Measurements from ENCODE around the gene HPCAL1.

The HPCAL1 gene

DNA sequence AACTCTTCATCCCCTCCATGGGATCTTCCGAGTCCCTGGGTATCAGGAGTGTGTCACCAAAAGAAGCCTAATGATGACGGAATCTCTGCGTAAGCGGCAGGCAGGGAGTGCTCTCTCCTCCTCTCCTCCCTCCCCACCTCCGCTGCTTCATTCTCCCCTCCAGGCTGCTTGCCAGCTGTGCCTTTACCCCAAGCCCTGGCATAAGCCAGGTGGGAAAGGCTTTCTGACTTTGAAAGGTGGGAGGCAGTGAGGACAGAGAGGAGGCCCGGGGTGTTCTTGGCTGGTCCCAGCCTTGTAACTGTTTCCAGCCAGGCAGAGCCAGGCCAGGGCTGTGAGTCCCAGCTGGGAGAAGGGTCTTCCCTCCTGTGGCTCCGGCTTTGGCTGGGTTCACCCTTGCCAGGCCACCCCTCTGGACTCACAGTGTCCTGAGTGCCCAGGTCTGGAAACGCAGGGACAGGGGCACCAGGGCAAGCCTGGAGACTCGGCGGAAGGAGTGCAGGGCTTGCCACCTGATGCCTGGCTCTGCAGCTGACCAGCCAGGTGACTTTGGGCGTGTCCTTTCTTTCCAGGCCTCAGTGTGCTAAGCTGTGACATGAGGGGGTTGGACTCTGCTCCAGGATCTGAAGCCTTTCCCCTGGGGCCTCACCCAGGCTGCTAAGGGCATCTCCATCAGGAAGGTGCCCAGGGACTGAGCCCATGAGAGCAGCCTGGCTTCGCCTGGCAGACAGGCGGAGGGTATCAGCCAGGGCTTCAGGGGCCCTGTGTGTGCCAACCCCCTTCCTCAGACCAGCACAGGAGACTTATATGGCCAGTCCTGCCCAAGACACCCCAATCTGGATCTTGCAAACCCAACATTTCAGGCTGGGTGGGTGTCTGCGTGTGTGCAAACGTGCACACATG, 32.7 kb upstream of the HPCAL1 start:
- DNase-seq, result no peak

DNA sequence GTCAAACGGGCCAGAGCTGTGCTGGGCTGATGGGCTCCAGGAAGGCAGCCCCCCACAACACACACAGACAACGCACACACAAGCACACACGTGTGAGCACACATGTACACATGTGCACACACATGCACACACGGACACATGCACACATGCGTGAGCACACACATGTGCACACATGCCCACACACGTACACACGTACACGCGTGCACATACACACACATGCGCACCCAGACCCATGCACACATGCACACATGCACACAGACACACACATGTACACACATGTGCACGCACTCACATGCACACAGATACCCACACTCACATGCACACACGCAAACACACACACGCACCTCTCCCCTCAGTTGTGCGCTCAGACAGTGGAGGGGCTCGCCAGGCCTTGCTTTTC, 31.2 kb upstream of the HPCAL1 start:
- no peak for DNase-seq

- no peak for DNase-seq
These were observed 30.8 kb upstream of the HPCAL1 start for GRCh38 chr2:10271946-10272345.

DNA sequence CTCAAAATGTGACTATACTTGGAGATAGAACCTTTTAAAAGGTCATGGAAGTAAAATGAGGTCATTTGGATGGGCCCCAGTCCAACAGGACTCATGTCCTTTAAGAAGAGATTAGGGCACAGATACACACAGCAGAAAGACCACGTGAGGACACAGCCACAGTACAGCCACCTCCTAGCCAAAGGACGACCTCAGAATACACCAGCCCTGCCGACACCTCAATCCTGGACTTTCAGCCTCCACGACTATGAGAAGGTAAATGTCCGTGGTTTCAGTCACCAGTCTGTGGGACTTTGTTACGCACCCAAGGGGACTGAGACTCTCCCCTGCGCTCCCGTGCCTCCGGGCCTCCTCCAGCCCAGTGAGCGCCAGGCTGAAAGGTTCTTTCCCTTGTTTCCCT, 30.2 kb upstream of the HPCAL1 start:
- DNase-seq, result no peak

- DNase-seq, result no peak
These were observed 29.2 kb upstream of the HPCAL1 start for GRCh38 chr2:10273215-10274175.

DNA sequence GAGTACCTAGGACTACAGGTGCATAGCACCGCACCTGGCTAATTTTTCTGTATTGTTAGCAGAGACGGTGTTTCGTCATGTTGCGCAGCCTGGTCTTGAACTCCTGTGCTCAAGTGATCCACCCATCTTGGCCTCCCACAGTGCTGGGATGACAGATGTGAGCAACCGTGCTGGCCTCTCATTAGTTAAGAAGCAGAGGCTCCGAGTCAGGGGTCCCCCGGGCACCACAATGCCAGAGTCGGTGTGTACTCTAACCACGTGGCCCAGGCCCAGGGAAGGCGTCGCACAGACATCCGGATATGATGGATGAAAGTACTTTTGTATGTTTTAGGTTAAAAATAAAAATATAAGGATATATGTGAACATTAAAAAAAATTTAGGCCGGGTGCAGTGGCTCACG, 28.3 kb upstream of the HPCAL1 start:
- DNase-seq, result no peak

- DNase-seq, result no peak
These were observed 27.5 kb upstream of the HPCAL1 start for GRCh38 chr2:10274983-10275802.

DNA sequence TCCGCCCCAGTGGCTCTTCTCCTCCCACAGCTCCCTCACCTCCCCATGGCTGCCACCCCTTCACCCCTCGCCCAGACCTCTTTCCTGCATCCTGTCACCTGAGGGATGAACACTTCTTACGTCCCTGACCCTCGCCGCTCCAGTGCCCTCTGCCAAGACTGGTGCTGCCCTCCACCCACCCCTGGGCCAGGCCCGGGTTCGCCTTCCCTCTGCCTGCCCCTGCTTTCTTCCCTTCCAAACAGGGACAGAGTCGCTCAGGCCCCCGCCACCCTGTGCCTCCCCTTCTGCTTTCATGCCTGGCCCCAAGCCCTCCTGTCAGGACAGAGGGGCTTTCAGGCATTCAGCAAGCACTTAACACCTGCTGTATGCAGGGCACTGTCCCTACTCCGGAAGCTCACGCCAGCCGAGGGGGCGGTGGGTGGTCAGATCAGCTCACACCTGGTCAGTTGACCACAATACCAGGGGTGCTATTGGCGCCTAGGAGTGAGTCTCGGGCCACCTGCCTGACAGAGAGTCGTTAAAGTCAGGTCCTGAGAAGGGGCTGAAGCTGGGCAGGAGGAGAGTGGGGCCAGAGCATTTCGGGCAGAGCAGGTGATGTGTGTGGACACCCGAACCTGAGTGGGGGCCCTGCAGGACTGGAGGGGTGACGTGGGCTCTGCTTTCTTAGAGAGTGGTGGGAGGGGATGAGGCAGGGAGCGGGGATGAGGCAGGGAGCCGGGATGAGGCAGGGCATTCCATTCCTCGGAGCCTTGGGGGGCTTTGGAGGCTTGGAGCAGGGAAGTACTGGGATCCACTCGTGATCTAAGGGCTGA, 26.0 kb upstream of the HPCAL1 start:
- DNase-seq, result no peak

- DNase-seq, result no peak
These were observed 25.2 kb upstream of the HPCAL1 start for GRCh38 chr2:10277293-10278028.

- peak; percentile 88 for DNase-seq
These were observed 24.5 kb upstream of the HPCAL1 start for GRCh38 chr2:10278029-10278762.

DNA sequence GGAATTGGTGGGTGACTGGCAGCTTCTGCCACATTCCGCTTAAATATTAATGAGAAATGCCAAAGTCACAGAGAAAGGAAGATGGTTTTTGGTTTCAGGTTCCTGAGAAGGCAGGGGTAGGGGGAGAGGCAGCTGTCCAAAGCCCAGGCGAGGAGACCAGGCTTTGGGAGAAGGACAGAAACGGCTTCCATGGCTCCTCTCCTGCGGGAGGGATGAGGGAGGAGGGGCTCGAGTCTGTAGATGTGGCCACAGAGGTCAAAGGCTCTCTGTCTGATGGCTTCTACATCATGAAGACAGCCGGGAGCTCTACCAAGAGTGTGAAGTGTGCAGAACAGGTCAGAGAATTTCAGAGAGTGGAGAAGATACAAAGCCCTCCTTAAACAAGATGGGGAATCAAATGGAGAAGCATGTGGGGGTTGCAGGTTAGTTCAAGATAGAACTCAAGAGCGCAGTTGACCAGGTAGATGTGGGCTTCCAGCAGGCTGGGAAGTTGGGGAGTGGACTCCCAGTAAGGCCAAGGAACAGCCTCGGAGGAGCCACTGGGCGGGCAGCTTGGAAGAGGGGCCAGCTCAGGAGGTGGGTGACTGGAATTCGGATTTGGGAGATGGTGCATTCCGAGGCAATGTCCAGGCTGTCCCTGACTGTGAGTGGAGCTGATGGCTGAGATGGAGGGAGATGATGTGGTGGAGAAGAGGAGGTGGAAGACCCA, 23.8 kb upstream of the HPCAL1 start:
- DNase-seq, result no peak

DNA sequence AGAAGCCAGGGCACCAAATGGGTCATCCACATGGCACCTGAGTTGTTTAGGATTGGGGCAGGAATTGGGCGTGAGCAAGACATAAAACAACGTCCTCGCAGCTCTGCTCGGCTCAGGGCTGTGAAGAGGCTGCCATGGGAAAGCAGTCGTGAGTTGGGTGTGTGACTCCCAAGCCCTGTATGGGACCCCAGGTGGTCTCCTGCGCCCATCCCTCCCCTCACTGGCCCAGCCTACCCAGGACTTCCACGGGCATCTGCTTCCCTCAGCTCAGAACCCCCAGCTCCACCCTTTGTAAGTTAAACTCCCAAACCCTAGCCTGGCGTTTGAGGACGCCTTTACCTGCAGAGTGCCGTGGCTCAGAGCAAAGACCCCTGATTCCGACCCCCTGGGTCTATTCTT, 23.2 kb upstream of the HPCAL1 start:
- no peak for DNase-seq

DNA sequence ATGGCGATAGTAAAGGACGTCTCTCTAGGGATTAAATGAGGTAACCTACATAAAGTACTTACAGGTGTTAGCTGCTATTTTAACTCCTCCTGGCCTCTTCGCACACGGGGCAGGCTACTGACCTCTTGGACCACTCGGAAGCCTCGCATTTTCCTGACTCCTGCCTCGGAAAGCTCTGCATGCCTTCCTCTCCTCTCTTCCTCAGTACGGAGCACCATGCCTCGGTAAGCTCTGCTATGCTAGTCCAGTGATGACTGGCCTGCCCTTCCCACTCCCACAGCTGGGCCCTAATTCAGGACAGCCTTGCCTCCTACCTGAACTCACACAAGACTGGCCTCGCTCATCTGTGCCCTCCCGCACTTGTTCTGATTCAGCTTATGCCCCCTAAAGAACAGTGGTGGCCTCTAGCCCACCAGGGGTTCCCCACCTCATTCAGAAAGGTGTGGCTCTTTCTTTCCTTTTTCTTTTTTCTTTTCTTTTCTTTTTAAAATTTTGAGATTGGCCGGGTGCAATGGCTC, 22.7 kb upstream of the HPCAL1 start:
- no peak for DNase-seq

GRCh38 chr2:10281891-10282290, 20.8 kb upstream of the HPCAL1 start:
- DNase-seq, result no peak

GRCh38 chr2:10282611-10283105, 20.0 kb upstream of the HPCAL1 start:
- no peak for DNase-seq

DNA sequence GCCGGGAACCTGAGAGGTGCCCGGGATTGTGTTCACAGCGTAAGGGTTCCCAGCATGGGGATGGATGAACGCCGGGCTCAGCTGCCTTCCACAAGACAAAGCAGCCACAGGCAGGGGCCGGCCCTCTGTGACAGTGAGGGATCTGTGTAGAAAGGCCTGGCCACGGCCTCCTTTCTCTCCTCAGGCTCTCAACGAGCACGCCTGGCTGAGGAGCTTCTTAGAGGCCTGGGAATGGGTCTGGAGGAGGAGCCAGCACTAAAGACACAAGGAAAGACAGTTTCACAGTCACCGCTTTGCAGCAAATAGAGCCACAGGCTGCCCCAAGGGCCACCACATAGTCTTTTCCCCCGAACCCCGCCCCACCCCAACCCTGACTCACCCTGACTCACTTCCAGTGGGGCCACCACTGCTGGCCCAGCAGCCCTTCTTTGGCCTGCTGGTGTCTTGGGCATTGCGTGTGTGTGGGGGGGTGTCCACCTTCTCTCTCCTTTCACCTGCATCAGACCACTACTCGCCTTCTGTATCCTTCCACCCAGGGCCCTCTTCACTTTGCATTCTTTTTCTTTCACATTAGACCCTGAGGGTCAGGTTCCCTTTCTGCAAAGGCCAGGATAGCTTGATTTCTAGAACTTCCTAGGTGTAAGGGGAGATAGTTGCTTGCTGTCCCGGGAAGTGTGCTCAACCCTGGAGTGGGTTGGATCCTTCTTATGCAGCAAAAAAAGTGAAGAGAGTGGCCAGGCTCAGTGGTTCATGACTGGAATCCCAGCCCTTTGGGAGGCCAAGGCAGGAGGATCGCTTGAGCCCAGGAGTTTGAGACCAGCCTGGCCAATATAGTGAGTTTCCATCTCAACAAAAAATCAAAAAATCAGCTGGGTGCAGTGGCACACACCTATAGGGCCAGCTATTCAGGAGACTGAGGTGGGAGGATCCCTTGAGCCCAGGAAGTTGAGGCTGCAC, 19.3 kb upstream of the HPCAL1 start:
- no peak for DNase-seq

GRCh38 chr2:10284108-10284870, 18.4 kb upstream of the HPCAL1 start:
- no peak for DNase-seq

Data from GF-D8 (cell line).